GM23338 (cell line): Measurements from ENCODE around the gene CHST11. TPM values are rescaled to one million over a fixed set of nuclear protein-coding genes. Genes with fewer than 3 reads are reported as not detected.

Source experiments
- ATAC-seq: fragments of 200-7000 bp; cut with Tn5 transposase; 3 replicates; pipeline ENCODE4 v1.9.1; 2020
- DNase-seq: peaks from one replicate; pipeline ENCODE4 v3.0.0-alpha.2; 2015; ENCODE audit warnings: low spot score
- H2AFZ ChIP-seq: fragments of 200-600 bp; sonication (generic); 2 replicates; pipeline ENCODE4 v1.8.0; 2016; ENCODE audit warnings: antibody characterized with exemption, mild to moderate bottlenecking, moderate library complexity
- H3F3A ChIP-seq: fragments of 200-600 bp; sonication (generic); replicated peaks from 2 replicates; pipeline ENCODE4 v1.8.0; 2017; ENCODE audit warnings: antibody characterized with exemption, mixed run types, low read depth
- H3K27ac ChIP-seq: fragments of 200-600 bp; sonication (generic); 2 replicates; pipeline ENCODE4 v1.6.1; 2016; ENCODE audit warnings: low read depth
- H3K27me3 ChIP-seq: fragments of 200-600 bp; sonication (generic); 2 replicates; pipeline ENCODE4 v1.8.0; 2016; ENCODE audit warnings: mild to moderate bottlenecking, mixed run types, moderate library complexity; ENCODE audit not compliant: insufficient read depth
- H3K36me3 ChIP-seq: fragments of 200-600 bp; sonication (generic); 2 replicates; pipeline ENCODE4 v1.8.0; 2016; ENCODE audit warnings: mild to moderate bottlenecking; ENCODE audit not compliant: insufficient read depth
- H3K4me1 ChIP-seq: fragments of 200-600 bp; sonication (generic); 2 replicates; pipeline ENCODE4 v1.8.0; 2016; ENCODE audit warnings: mild to moderate bottlenecking, moderate library complexity; ENCODE audit not compliant: insufficient read depth
- H3K4me2 ChIP-seq: fragments of 200-600 bp; sonication (generic); 2 replicates; pipeline ENCODE4 v1.7.1; 2017; ENCODE audit warnings: mixed run types
- H3K4me3 ChIP-seq: fragments of 200-600 bp; sonication (generic); 2 replicates; pipeline ENCODE4 v1.6.1; 2016; ENCODE audit warnings: mixed run types
- H3K79me2 ChIP-seq: fragments of 200-600 bp; sonication (generic); replicated peaks from 2 replicates; pipeline ENCODE4 v1.8.0; 2017; ENCODE audit warnings: mild to moderate bottlenecking; ENCODE audit not compliant: insufficient read depth
- H3K9me2 ChIP-seq: fragments of 200-600 bp; sonication (generic); 2 replicates; pipeline ENCODE4 v1.8.0; 2017; ENCODE audit not compliant: insufficient read depth
- H4K20me1 ChIP-seq: fragments of 200-600 bp; sonication (generic); replicated peaks from 2 replicates; pipeline ENCODE4 v1.8.0; 2017; ENCODE audit warnings: mild to moderate bottlenecking; ENCODE audit not compliant: insufficient read depth
- H3K27ac Mint-ChIP-seq: 2 replicates; pipeline ENCODE4 v1.8.0; 2020; ENCODE audit warnings: inconsistent platforms, mild to moderate bottlenecking, moderate library complexity, mixed read lengths
- H3K27me3 Mint-ChIP-seq: 3 replicates; pipeline ENCODE4 v1.8.0; 2022; ENCODE audit warnings: low read depth, mild to moderate bottlenecking, moderate library complexity, mixed read lengths, inconsistent platforms; ENCODE audit not compliant: insufficient read depth, poor library complexity
- H3K36me3 Mint-ChIP-seq: 3 replicates; pipeline ENCODE4 v1.8.0; 2021; ENCODE audit warnings: low read depth, mild to moderate bottlenecking, inconsistent platforms, moderate library complexity, mixed read lengths
- H3K4me1 Mint-ChIP-seq: 3 replicates; pipeline ENCODE4 v1.8.0; 2020; ENCODE audit warnings: mild to moderate bottlenecking, inconsistent platforms, mixed read lengths
- H3K4me3 Mint-ChIP-seq: 3 replicates; pipeline ENCODE4 v1.8.0; 2021; ENCODE audit warnings: moderate library complexity, mild to moderate bottlenecking, inconsistent platforms, mixed read lengths
- H3K9me3 Mint-ChIP-seq: 3 replicates; pipeline ENCODE4 v1.8.0; 2020; ENCODE audit warnings: moderate library complexity, mild to moderate bottlenecking, inconsistent platforms, mixed read lengths
- CREB1 ChIP-seq: fragments of 250-450 bp; sonication (Bioruptor Pico); IDR thresholded peaks from 2 replicates; pipeline ENCODE4 v1.5.0; 2020; ENCODE audit warnings: low read depth, mild to moderate bottlenecking, moderate library complexity
- ETS1 ChIP-seq: IDR thresholded peaks from 2 replicates; pipeline ENCODE4 v1.6.1; 2016; ENCODE audit warnings: antibody characterized with exemption
- EZH2phosphoT487 ChIP-seq: fragments of 200-600 bp; sonication (generic); IDR thresholded peaks from one replicate; pipeline ENCODE4 v1.8.1; 2018; ENCODE audit warnings: antibody characterized with exemption; ENCODE audit not compliant: unreplicated experiment
- JUNB ChIP-seq: IDR thresholded peaks from one replicate; pipeline ENCODE4 v1.6.1; 2016; ENCODE audit warnings: antibody characterized with exemption; ENCODE audit not compliant: unreplicated experiment
- NANOG ChIP-seq: IDR thresholded peaks from 2 replicates; pipeline ENCODE4 v1.6.1; 2016; ENCODE audit warnings: antibody characterized with exemption, borderline replicate concordance
- POLR2AphosphoS5 ChIP-seq: IDR thresholded peaks from 2 replicates; pipeline ENCODE4 v1.6.1; 2016; ENCODE audit warnings: antibody characterized with exemption, low read depth
- REST ChIP-seq: IDR thresholded peaks from one replicate; pipeline ENCODE4 v1.6.1; 2018; ENCODE audit warnings: antibody characterized with exemption; ENCODE audit not compliant: unreplicated experiment
- STAT1 ChIP-seq: IDR thresholded peaks from one replicate; pipeline ENCODE4 v1.6.1; 2016; ENCODE audit warnings: antibody characterized with exemption; ENCODE audit not compliant: unreplicated experiment
- ZNF114 ChIP-seq: fragments of 250-450 bp; sonication (Bioruptor Pico); IDR thresholded peaks from 2 replicates; pipeline ENCODE4 v1.5.0; 2020; ENCODE audit warnings: mild to moderate bottlenecking, moderate library complexity
- ZNF331 ChIP-seq: fragments of 250-450 bp; sonication (Bioruptor Pico); IDR thresholded peaks from 2 replicates; pipeline ENCODE4 v1.5.0; 2020; ENCODE audit warnings: low read depth, mild to moderate bottlenecking, moderate library complexity
- ZNF462 ChIP-seq: fragments of 250-450 bp; sonication (Bioruptor Pico); IDR thresholded peaks from 2 replicates; pipeline ENCODE4 v1.5.0; 2020; ENCODE audit warnings: mild to moderate bottlenecking, moderate library complexity
- polyA plus RNA-seq: library from polyadenylated mRNA; unstranded; fragments of >200 nt; fragmentation: Nextera tagmentation; extraction: Ambion mirVana; gene quantifications from 2 replicates; pipeline ENCODE4 v1.2.1, GENCODE V29; 2016
- total RNA-seq: library from RNA; depleted of rRNA; stranded (reverse); fragments of >200 nt; shearing (Covaris generic); gene quantifications from 2 replicates; pipeline ENCODE4 v1.2.3, GENCODE V29; 2014

The CHST11 gene
- total and polyA plus RNA-seq, 2 experiments from 2014 or later, result 7.7 to 25.7 TPM

GRCh38 chr12:104420868-104421267 is 35.9 kb upstream of the CHST11 start (continued):
- TF ChIP-seq ETS1 (no peak), NANOG (no peak), ZNF331 (CRISPR knock-in tag) (no peak)

GRCh38 chr12:104421343-104421742 is 35.4 kb upstream of the CHST11 start:
- DNase-seq, result no peak
- no peak for TF ChIP-seq ZNF114 (CRISPR knock-in tag)
- no peak for TF ChIP-seq REST
- TF ChIP-seq ZNF462 (CRISPR knock-in tag), result no peak
- TF ChIP-seq NANOG, result no peak
- TF ChIP-seq ZNF331 (CRISPR knock-in tag), result no peak
- no peak for TF ChIP-seq STAT1
- no peak for TF ChIP-seq POLR2AphosphoS5
- TF ChIP-seq ETS1, result no peak
- no peak for TF ChIP-seq CREB1 (CRISPR knock-in tag)
- TF ChIP-seq EZH2phosphoT487, result no peak
- no peak for TF ChIP-seq JUNB

More at GRCh38 chr12:104421343-104421742, 35.4 kb upstream of the CHST11 start:
- no peak overlapping the region for H3K27ac ChIP-seq
- Mint-ChIP-seq H3K9me3 (peaks cover 21% of the 10 kb centered on the region), H3K4me3 (no peak overlapping the region), H3K27ac (no peak overlapping the region), H3K36me3 (peaks cover 11% of the 10 kb centered on the region; the same call in 2 of the 3 replicates), H3K27me3 (peaks cover 2% of the 10 kb centered on the region), H3K4me1 (no peaks in the 10 kb centered on the region; the same call in 2 of the 3 replicates)
- no peaks in the 10 kb centered on the region for H3F3A ChIP-seq
- peaks cover 5% of the 10 kb centered on the region; the same call in 1 of the 2 replicates for H3K9me2 ChIP-seq
- H4K20me1 ChIP-seq, result no peaks in the 10 kb centered on the region
- H2AFZ ChIP-seq, result no peak overlapping the region
- no peak overlapping the region for H3K4me2 ChIP-seq
- no peak overlapping the region for H3K4me3 ChIP-seq
- H3K27me3 ChIP-seq, result no peaks in the 10 kb centered on the region
- no peak for ATAC-seq
- no peaks in the 10 kb centered on the region for H3K79me2 ChIP-seq
- no peaks in the 10 kb centered on the region for H3K36me3 ChIP-seq
- no peaks in the 10 kb centered on the region for H3K4me1 ChIP-seq
